Thyroid gland (tissue), 4 donors: ENCODE measurements around the gene RMI1.

Source experiments
- CTCF ChIP-seq, 6 experiments: fragments of 200-600 bp in 3 of 6; fragments of 450-650 bp in 3 of 6; sonication (generic) in 3 of 6; IDR thresholded peaks; one replicate each; pipeline ENCODE4 v1.5.1; 2016 to 2019; ENCODE audit warnings: antibody characterized with exemption in 6 of 6, mild to moderate bottlenecking in 2 of 6, inconsistent platforms in 1 of 6, moderate library complexity in 1 of 6
- POLR2A ChIP-seq, 2 donors: fragments of 450-650 bp; IDR thresholded peaks; one replicate each; pipeline ENCODE4 v1.6.1; 2017; ENCODE audit warnings: antibody characterized with exemption in 2 of 2, mild to moderate bottlenecking in 2 of 2, moderate library complexity in 1 of 2

GRCh38 chr9:84001621-84002020 lies 21.0 kb downstream of the RMI1 start:
- TF ChIP-seq POLR2A (IDR thresholded peaks at IDR 0.05) (no peak), CTCF (IDR thresholded peaks at IDR 0.05) (no peak)
